HG02852 (cell line): ENCODE results near the gene UPF3A.

Experiments used
- ATAC-seq: cut with Tn5 transposase; IDR thresholded peaks from one replicate; pipeline ENCODE4 v1.9.1; 2021; ENCODE audit warnings: mild to moderate bottlenecking, moderate library complexity; ENCODE audit not compliant: unreplicated experiment

The UPF3A gene

DNA sequence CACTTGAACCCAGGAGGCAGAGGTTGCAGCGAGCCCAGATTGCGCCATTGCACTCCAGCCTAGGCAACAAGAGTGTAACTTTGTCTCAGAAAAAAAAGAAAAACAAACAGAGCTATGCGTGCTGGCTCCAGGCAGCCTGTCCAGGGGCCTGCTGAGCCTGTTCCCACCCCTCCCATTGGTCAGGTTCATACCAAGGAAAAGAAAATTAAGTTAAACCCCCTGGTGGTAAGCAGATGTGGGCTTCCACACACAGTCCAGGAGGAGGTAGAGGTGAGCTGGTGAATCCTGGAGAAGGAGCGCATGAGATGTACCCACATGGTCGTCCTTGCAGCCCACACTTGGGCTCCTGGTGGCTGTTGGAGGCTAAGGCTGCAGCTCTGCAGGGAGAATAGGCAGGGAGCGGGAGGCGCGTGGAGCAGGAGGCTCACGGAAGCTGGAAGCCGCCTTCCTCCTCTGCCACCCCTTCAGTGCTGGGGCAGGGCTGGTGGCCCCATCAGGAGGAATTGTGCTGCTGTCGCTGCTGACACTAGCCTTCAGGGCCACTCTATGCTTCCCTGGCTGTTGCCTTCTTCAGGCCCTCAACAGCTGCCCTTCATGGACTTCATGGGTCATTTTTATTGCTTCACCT lies 22.4 kb downstream of the UPF3A start:
- no peak for ATAC-seq

DNA sequence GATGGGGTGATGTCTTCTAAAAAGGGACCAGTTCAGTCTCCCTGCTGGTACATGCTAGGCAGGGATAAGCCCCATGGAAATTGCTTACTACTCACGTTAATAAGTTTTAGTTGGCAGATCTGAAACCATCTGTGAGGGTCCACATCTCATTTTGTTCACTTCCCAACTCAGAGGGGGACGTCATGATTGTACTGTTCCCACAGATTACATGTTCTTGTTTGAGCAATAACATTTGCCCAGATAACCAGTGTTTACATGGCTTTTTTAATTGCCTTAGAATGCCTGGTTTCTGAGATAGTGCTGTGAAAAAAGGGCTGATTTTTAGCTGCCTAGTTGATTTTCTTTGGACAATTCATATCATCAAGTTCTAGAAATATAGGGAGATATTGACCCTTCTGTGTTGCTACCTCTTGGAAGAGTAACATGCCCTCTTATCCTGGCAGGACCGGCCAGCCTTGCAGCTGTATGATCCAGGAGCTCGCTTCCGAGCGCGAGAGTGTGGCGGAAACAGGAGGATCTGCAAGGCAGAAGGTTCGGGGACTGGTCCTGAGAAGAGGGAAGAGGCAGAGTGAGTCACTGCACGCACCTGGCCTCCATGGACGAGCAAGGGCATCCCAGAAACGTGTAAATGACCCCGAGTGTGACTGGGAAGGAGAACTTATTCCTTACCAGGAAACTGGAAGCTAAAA lies 23.1 kb downstream of the UPF3A start:
- ATAC-seq: no peak

- no peak for ATAC-seq
Measured at GRCh38 chr13:114309086-114309485, 27.7 kb downstream of the UPF3A start.

DNA sequence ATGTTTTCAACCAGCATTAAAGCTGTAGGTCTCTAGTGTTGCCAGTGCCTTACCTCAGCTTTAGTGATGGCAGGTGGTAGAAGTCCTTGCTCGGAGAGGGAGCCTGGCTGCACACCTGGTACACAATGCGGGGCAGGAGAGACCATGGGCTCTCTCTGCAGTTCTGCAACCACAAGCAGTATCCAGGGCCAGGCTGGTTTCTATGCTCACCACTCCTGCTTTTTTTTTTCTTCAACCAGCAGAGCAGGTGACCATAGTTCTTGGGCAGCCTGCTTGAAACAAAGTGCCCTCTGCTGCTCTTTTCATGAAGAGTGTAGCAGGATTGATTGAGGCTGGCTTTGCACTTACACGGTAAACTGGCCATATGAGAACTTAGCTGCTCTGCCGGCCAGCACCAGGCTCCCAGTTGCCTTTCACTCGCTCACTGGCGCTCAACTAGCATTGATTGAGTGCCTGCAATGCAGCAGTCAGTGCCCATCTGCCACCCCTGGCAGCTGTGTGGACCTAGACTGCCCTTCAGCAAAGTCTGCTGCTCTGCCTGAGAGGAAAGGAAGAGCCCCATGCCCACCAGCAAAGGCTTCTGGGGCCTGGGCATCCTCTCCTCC lies 28.5 kb downstream of the UPF3A start:
- ATAC-seq: no peak

DNA sequence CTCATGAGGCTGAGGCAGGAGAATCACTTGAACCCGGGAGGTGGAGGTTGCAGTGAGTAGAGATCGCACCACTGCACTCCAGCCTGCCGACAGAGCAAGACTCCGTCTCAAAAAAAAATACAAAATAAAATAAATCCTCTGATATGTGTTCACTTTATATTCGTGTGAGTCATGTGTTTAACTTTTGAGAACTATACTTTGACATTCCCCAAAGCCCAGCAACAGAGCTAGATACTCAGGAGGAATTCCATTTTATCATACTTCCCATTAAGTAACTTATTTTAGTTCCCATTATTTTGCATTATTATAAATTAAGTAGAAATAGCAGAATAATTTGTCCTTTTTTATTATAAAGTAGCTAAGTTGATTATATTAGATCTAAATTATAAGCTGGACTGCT lies 29.6 kb downstream of the UPF3A start:
- no peak for ATAC-seq

GRCh38 chr13:114311387-114311786 lies 30.0 kb downstream of the UPF3A start:
- no peak for ATAC-seq

GRCh38 chr13:114311908-114312307 lies 30.5 kb downstream of the UPF3A start:
- ATAC-seq: no peak

DNA sequence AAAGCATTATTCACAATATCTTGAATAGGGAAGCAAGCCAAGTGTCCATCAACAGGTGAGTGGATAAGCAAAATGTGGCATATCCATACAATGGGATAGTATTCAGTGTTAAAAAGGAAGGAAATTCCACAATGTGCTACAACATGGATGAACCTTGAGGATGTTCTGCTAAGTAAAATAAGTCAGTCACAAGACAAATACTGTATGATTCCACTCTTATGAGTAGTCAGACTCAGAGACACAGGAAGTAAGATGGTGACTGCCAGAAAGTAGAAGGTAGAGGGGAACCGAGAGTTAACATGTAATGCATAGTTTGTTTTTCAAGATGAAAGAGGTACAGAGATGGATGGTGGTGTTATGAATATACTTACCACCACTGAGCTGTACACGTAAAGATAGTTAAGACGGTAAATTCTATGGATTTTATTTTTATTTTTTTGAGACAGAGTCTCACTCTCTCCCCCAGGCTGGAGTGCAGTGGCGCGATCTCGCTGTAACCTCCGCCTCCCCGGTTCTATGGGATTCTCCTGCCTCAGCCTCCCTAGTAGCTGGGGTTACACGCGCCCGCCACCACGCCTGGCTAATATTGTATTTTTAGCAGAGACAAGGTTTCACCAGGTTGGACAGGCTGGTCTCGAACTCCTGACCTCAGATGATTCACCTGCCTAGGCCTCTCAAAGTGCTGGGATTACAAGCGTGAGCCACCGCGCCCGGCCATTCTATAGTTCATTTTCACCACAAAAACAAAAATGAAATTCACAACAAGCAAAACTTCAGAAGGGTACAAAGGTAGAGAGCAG lies 31.9 kb downstream of the UPF3A start:
- ATAC-seq: peak; percentile 37

- peak; percentile 79 for ATAC-seq
Measured at GRCh38 chr13:114314074-114314912, 32.9 kb downstream of the UPF3A start, which contains the start of gene CHAMP1. CHAMP1 (plus strand) TSS chr13:114314503; CDS start chr13:114323843, 9,340 bp downstream.

DNA sequence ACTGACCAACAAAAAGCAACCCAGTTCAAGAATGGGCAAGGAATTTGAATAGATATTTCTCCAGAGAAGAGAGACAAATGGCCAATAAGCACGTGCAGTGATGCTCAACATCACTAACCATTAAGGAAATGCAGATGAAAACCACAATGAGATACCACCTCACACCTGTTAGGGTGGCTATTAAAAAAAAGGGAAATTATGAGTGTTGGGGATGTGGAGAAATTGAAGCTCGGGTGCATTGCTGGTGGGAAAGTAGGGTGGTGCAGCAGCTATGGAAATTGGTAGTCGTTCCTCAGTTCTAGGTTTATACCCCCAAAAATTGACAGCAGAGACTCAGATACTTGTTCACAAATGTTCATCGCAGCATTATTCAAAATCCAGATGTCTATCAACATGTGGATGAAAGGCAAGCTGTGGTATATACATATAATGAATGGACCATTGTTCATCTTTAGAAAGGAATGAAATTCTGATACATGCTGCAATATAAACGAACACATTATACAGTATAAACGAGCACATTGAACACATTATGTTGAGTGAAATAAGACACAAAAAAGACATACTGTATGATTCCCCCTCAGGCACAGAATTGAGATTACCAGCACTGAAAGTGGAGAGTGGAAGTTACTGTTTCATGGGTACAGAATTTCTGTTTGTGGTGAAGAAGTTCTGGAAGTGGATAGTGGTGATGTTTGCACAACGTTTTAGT lies 33.8 kb downstream of the UPF3A start:
- ATAC-seq: no peak

DNA sequence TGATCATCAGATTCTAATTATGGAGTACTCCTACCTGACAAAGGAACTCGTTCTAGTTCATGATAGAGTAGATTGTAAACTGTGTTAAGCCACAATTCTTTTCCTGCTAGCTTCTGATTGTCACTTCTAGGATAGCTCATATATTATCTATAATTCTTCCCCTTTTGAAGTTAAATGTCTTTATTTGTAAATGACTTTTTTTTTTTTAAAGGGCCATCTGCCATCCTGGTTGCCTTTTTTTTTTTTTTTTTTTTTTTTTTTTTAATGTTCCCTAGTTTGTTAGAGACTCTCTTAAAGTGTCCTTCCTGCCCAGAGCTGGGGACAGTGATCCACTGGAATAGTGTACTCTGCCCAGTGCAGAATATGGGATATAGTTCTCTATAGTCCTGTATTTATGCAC lies 37.2 kb downstream of the UPF3A start:
- no peak for ATAC-seq

DNA sequence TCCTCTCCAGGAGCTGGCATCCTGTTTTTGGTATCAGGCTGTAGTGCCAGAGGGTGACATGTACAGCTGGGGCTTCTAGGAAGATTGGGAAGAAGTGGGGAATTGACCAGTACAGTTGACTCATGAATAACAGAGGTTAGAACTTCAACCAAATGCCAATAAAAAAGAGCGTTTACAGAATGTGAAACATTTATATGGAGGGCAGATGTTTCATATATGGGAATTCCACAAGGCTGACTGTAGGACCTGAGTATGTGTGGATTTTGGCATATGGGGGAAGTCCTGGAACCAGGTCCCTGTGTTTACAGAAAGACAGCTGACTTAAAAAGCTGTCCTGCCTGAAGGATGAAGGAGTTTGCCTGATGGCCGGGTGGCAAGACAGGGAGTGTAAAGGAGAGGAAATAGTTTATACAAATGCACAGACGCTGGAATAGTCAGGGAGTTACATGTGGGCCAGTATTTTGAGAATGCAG lies 38.1 kb downstream of the UPF3A start:
- ATAC-seq: no peak

GRCh38 chr13:114320065-114320464 lies 38.7 kb downstream of the UPF3A start:
- no peak for ATAC-seq

DNA sequence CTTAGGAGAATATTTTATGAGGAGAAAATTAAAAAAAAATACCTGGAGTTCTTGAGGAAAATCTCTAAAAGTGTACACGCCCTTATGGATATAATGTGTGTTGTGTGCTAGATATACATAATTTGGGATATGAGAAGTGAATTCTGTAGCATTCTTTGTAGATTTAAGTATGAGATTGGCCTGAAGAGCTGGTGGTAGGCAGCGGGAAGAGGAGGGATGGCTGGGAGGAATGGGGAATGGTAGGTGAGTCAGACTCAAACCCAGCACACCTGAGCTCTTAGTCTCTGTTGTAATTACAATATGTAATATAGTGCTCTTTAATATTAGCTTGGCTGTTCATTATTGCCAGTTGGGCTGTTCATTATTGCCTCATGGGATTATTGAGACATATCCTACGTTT lies 39.9 kb downstream of the UPF3A start:
- no peak for ATAC-seq

GRCh38 chr13:114323349-114323748 lies 41.9 kb downstream of the UPF3A start:
- no peak for ATAC-seq

DNA sequence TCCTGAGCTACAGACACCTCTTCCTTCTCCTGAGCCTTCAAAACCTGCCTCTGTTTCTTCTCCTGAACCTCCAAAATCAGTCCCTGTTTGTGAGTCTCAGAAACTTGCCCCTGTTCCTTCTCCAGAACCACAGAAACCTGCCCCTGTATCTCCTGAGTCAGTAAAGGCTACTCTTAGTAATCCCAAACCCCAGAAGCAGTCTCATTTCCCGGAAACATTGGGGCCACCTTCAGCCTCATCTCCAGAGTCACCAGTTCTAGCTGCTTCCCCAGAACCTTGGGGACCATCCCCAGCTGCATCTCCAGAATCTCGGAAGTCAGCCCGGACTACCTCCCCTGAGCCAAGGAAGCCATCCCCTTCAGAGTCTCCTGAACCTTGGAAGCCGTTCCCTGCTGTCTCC lies 42.9 kb downstream of the UPF3A start:
- ATAC-seq: no peak

- no peak for ATAC-seq
Measured at GRCh38 chr13:114325729-114326128, 44.3 kb downstream of the UPF3A start.

DNA sequence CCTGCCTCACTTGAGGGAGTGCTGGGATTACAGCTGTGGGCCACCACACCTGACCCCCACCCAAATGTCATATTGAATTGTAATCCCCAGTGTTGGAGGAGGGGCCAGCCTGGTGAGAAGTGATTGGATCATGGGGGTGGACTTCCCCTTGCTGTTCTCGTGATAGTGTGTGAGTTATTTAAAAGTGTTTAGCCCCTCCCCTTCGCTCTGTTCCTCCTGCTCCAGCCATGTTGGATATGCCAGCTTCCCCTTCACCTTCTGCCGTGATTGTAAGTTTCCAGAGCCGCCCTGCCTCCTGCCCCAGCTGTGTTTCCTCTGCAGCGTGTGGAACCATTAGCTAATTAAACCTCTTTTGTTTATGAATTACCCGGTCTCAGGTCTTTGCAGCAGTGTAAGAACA lies 46.6 kb downstream of the UPF3A start:
- no peak for ATAC-seq

DNA sequence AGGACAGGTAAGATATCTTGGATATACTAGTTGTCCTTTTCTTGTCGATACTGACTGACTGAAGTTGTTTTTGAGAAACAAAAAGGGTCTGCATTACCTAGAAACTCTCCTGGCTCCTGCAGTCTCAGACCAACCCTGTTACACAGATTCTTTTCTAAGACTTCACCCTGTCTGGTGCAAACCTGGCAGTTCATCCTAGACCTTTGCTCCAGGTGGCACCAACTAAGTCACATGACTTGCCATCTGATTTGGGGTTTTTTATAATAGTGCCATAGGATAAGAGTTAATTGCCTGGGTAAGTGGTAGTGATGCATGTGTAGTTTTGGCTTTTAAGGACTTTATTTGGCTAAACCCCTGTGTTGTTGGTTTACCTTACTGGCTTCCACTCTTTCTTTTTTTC lies 47.2 kb downstream of the UPF3A start:
- no peak for ATAC-seq

DNA sequence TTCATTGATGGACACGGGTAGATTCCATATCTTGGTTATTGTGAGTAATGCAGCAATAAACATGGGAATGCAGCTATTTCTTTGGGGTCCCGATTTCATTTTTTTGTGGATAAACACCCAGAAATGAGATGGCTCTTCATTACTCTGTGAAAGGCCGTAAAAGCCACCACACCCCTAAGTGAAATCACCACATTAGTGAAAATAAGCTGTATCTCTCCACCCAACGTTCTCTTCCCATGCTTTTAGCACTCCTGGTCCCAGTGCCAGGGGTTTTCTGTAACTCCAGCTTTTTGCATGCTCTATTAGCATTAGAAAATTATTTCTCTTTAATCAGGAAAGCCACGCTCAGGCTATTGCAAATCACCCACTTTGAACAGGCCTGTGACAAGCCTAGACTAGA lies 48.7 kb downstream of the UPF3A start:
- ATAC-seq: no peak
